Myocyte (in vitro differentiated cells): ENCODE results near the gene HEXD. TPM values are rescaled to one million over a fixed set of nuclear protein-coding genes. Genes with fewer than 3 reads are reported as not detected.
"Not testable (repeated sequence)": the region's sequence is repeated elsewhere in the genome, so short reads cannot be mapped to it uniquely, and the experiment has no call there.

Source experiments
- DNase-seq: peaks from one replicate; pipeline ENCODE4 v3.0.0-alpha.2; 2012; ENCODE audit warnings: low read depth
- polyA plus RNA-seq: library from polyadenylated mRNA; unstranded; fragments of >200 nt; gene quantifications from one replicate; pipeline ENCODE4 v1.2.1, GENCODE V29; 2012; ENCODE audit warnings: missing spikeins
- total RNA-seq: library from RNA; depleted of rRNA; stranded (reverse); fragments of >200 nt; gene quantifications from 2 replicates; pipeline ENCODE4 v1.2.3, GENCODE V29; 2014

Gene HEXD
- total RNA-seq = 30.2 and 41.8 TPM in 2 replicates
- polyA plus RNA-seq = 14.7 TPM

- DNase-seq = peak; percentile 87
Measured at GRCh38 chr17:82418001-82418986, at the start of gene HEXD, which contains the start of gene OGFOD3. HEXD (plus strand) TSS chr17:82418347; CDS start chr17:82419800, 1,453 bp downstream. OGFOD3 (minus strand) TSS chr17:82418586; CDS start chr17:82418485, 101 bp downstream.

- no peak for DNase-seq
Measured at GRCh38 chr17:82369211-82369610, 48.9 kb upstream of the HEXD start.

- DNase-seq = no peak
Measured at GRCh38 chr17:82370471-82371332, 47.4 kb upstream of the HEXD start.

GRCh38 chr17:82371333-82372248, 46.6 kb upstream of the HEXD start, which contains the start of gene UTS2R:
UTS2R (plus strand) TSS chr17:82371765; CDS start chr17:82374325, 2,560 bp downstream.
- peak; percentile 71 for DNase-seq

GRCh38 chr17:82372249-82373071, 45.7 kb upstream of the HEXD start:
- DNase-seq = peak; percentile 43

GRCh38 chr17:82373072-82373452, 45.1 kb upstream of the HEXD start:
- not testable (repeated sequence) for DNase-seq

GRCh38 chr17:82373731-82374625, 44.2 kb upstream of the HEXD start:
- DNase-seq = no peak

GRCh38 chr17:82374626-82375331, 43.4 kb upstream of the HEXD start:
- no peak for DNase-seq

- no peak for DNase-seq
Measured at GRCh38 chr17:82375359-82376041, 42.6 kb upstream of the HEXD start.

GRCh38 chr17:82376042-82376730, 42.0 kb upstream of the HEXD start:
- peak; percentile 31 for DNase-seq

- DNase-seq = not testable (repeated sequence)
Measured at GRCh38 chr17:82377294-82377693, 40.9 kb upstream of the HEXD start.

GRCh38 chr17:82377924-82378740, 40.0 kb upstream of the HEXD start:
- no peak for DNase-seq

GRCh38 chr17:82378741-82379021, 39.5 kb upstream of the HEXD start:
- DNase-seq = no peak

- peak; percentile 74 for DNase-seq
Measured at GRCh38 chr17:82380860-82381702, 37.1 kb upstream of the HEXD start.

- not testable (repeated sequence) for DNase-seq
Measured at GRCh38 chr17:82381703-82382009, 36.5 kb upstream of the HEXD start.
